ENCODE results near the gene SLC22A17.
"Not testable (repeated sequence)": the region's sequence is repeated elsewhere in the genome, so short reads cannot be mapped to it uniquely, and the experiment has no call there.

The SLC22A17 gene

DNA sequence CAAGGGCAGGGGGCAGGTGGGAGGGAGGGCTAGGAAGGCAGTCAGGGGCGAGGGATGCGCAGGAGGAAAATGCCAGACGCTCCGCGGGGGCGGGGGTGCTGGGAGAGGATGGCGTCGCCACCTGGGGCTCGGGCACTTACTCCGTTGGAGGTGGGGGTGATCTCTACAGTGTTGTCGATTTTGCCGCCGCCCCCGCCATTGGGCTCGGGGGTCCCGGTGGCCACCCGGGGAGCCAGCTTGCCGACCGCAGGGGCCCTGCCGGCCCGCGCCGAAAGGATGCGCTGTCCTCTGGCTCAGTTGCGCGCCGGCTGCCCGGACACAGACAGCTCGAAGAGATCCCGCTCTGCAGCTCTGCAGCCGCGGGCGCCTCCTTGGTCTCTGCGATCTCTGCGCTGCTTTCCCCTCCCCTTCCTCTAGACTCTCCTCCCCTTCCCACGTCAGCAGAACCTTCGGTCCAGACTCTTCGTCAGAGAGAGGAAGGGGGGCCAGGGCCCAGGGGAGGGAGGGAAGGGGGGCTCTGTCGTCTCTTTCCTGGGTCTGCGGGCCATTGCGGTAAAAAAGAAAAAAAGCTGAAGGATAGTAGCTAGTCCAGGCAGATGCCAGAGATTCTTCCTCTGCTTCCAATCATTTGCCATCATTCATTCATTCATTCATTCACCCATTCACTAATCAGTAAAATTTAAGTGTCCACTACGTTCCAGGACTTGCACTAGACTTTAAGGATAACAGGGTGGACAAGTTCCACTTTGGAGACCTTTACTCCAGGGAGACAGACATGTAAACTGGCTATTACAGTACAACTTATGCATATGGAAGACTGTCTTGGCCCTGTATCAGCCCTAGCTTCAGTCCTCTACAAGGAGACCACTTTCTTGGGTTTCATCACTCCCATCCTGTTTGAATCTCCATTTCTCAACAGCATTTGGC, at the start of gene SLC22A17:
TSS of gene SLC22A17 (minus strand) at position 382 of the 927 bp plus-strand sequence.
- peak; percentile 83 to 85 for ATAC-seq

DNA sequence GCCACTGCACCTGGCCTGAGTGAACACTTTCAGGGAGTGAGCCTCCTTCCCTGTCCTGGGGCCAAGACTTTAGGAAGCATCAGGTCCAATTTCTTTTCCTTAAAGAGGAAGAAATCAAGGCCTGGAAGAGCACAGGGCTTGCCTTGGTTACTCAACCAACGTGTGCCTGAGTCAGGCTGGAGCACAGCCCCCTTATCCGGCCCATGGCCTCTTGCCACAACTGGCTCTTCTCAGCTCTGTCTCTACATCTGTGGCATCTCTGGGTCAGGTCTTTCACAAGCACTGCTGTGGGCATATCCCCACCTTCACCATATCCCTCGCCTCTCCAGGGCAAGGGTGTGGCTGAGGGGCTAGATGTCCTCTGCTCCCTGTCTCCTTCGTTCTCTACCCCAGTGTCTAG, 48.6 kb upstream of the SLC22A17 start:
- no peak for ATAC-seq

DNA sequence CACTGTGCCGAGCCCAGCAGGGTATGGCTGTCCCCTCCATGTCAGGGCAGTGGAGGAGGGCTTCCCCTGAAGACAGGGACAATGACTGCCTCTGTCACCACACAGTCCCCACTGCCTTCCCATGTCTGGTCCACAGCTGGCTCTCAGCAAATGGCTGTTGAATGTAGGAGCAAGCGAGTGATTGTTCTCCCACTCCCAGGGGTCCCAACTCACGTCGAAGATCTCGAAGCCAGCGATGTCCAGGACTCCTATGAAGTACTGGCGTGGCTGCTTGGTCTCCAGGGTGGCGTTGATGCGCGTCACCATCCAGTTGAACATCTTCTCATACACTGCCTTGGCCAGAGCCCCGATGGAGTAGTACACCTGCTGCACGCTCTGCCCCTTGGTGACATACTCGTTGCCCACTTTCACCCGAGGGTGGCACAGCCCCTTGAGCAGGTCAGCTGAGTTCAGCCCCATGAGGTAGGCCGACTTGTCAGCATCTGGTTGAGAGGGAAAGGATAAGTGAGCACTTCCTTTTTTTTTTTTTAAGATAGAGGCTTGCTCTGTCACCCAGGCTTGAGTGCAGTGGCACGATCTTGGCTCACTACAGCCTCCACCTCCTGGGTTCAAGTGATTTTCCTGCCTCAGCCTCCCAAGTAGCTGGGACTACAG, 47.9 kb upstream of the SLC22A17 start:
- not testable (repeated sequence) for ATAC-seq

DNA sequence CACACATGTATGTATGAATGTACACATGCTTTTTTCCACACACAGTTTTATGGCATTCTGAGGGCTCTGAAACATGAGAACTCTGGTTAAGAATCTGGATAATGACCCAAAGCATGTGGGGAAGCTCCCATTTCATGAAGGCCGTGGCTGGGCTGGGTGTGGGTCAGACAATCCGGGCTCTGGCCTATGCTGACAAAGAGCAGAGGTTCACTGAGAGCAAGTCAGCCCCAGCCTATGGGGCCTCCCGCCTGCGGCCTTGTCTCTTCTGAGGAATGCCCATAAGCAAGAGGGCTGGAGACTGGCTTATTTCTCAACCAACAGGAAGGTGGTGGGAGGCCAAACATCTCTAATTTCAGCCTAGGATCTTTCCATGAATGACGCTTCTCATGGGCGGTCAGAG, 46.9 kb upstream of the SLC22A17 start:
- ATAC-seq: no peak

DNA sequence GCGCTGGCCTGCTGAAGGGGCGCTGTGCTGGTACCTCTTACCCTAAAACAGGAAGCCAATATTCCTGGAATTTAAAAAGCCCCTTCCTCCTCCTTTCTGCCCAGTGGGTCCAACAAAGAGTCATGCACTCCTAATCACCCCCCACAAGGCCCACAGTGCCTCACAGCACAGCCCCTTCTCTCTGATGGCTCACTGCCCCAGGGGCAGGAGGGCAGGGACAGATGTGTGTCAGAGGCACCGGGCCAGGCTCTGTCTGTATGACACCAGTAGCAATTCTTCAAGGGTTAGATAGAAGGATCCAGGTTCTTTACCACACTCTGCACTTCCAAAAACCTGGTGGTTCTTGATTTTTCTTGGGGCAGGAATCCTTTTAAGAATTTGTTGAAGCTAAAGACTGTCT, 46.4 kb upstream of the SLC22A17 start:
- no peak for ATAC-seq

DNA sequence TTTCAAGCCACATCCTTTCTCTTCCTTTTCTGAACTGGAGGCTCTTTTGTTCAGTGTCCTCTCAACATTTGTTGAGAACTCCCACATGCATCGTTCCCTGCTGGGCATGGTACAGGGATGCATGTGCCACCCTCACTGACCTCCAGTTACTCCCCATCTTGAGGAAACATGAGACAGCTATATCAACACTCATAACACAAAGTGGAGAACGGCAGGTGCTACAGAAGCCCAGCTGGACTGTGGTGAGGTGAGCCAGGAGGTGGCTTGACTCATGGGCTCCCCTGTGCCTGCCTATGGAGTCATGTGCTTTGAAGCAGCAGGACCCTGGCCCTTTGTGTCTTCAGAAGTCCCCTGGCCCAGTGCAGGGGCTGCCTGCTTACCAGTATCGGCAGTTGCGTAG, 45.7 kb upstream of the SLC22A17 start:
- no peak for ATAC-seq

DNA sequence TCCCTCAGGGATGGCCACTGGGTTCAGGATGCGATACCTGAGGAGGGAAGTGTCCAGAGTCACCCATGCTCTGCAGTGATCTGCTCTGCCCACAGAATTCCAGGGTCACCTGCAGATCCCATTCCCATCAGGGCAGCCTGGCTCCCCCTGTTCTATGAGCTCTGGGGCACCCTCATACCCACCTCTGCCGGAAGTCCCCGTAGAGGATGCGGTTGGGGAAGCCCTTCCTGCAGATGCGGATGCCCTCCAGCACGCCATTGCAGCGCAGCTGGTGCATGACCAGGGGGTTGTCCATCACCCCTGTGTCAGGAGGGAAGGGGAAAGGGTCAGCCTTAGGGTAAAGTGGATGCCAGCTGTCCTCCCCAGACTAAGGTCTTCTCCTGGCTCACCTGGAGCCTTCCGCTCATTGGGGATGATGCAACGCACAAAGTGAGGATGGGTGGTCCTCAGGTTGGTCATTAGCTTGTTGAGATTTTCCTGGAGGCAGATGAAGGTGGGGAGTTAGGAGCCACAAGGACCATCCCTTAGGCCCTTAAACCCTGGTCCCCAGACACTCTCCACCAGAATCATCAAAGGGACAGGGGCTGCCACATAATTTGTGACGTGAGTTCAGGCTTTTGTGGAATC, 44.2 kb upstream of the SLC22A17 start:
- no peak for ATAC-seq

DNA sequence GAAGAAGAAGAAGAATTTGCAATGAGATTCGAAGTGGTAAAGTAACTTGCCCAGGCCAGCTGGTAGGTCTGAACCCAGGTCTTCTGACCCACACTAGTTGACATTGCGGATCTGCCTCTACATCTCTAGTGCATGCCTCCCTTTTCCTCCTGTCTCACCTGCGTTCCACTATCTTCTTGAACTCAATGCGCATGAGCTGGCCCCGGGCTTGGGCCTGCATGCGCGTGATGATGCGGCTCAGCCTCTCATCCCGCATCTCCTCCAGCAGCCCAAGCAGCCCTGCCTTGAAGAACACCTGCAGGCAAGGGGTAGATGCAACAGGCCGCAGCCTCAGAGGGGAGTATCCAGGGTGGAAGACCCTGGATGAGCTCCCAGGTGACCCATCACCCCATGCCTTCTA, 43.4 kb upstream of the SLC22A17 start:
- ATAC-seq: no peak

DNA sequence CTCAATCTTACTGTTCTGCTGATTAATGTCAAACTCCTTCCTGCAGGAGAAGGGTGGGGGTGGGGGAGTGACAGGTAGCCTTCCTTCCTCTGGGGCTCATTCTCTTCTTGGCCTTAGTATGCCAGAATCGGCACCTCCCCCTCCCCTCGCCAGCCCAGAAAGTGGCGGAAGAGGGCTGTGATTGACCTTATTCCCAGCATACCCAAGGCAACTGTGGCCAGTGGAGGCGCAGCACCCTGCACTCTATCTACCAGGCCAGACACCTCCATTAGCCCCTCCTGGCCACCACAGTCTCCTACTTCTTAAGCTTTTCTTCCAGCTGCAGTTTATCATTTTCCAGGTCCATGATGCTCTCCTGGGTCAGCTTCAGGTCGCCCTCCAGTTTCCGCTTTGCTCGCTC, 39.9 kb upstream of the SLC22A17 start:
- no peak for ATAC-seq

DNA sequence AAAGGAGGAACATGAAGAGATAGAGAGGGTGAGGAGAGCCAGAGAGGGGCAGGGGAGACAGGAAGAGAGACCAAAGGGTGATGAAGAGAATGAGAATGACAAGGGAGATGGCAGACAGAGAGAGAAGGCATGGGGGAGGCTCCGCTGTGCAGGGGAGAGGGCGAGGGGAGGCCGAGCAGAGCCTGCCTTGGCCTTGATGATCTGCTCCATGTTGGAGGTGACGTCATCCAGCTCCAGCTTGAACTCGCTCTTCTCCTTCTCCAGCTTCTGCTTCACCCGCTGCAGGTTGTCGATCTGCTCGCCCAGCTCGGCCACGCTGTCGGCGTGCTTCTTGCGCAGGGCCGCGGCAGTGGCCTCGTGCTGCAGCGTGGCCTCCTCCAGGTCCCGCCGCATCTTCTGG, 37.2 kb upstream of the SLC22A17 start:
- not testable (repeated sequence) for ATAC-seq

DNA sequence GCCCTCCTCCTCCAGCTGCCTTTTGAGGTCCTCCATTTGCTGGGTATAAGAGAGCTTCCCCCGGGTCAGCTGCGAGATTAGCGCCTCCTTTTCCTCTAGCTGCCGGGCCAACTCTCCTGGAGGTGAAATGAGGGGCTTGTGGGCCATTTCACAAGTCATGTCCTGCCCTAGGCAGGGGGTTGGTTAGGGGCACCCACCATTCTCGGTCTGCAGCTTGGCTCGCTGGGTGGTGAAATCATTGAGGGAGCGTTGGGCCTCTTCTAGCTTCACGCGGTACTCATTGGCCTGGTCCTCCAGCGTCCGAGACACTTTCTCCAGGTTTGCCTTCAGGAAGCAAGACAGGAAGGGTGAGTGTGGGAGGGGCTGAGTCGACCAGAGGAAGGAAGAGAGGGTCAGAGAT, 36.7 kb upstream of the SLC22A17 start:
- ATAC-seq: no peak

DNA sequence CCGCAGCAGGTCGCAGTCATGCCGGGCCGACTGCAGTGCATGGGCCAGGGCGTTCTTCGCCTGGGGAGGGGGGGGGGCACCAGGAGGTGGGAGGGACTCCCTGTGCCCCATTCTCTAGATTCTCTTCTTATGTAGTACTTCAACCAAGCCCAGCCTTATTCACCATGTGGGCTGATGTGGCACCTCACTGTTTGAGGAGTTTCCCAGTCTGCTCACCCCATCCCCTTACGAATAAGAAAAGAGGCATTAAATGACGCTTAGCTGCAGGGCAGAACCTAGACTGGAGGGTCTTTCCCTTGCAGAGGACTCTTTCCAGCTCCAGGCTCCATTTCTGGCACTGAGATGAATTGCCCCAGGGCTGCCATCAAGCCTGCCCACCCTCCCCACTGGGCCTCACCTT, 36.3 kb upstream of the SLC22A17 start:
- no peak for ATAC-seq

DNA sequence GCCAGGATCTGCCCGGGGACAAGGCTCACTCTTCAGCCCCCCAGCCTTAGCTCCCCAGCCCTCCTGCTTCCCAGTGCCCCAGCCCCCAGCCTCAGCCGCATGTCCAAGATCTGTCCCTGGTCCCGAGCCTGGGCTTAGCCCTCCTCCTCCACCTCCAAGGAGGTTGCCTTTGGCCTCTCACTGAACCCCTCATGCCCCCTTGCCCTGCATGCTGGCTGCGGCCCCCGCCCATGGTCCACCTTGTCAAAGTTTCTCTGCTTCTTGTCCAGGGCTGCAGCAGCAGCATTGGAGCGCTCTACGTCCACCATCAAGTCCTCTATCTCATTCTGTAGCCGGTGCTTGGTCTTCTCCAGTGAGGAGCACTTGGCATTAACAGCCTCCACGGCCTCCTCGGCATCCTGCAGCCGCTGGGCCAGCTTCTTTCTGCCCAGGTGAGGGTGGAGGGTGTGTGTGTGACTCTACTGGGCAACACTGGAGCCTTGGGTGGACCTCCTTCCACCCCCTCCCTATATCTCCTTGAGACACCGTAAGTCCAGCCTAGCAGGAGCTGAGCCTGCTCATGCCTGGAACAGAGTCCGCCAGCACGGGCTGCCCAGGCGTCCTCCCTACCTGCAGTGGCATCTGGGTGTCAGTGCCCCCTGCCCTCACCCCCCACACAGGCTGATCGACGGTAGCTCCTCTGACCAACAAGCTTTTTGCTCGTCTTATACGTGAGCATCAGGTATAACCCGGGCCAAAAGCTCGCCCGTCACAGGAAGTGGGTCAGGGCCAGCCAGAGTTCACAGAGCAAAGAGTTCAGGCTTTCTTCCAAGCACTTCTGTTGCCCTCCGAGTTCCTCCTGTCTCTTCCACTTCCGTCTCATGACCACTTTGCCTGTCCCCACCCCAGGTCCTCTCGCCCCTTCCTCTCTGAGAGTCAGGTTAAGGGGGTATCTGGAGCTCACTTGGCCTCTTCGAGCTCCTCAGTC, 35.5 kb upstream of the SLC22A17 start:
- no peak for ATAC-seq

DNA sequence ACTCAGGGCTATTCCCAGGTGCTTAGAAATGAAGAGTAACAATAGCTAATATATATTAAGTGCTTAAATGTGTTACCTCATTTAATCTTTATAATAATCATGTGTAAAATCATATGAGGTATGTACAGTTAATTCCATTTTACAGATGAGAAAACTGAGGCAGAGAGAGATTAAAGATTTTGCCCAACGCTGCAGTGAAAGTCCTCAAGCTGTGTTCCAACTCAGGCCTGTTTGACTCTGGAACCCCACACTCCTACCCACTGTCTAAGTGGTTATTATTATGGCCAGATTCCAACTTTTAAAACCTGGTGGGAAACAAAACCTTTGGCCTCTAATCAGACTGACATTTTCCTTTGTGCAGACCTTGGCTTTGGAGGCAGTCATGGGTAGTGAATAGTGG, 34.3 kb upstream of the SLC22A17 start:
- no peak for ATAC-seq

DNA sequence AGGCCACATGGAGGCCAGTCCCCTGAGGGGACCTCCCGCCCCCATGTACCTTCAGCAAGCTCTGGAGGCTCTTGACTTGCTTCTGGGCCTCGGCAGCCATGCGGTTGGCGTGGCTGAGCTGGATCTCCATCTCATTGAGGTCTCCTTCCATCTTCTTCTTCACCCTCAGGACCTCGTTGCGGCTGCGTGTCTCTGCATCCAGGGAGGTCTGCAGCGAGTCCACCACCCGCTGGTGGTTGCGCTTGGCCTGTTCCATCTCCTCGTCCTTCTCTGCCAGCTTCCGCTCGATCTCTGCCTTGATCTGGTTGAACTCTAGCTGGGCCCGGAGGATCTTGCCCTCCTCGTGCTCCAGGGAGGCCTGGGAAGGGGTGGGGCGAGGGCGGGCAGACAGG, 33.6 kb upstream of the SLC22A17 start:
- not testable (repeated sequence) for ATAC-seq

DNA sequence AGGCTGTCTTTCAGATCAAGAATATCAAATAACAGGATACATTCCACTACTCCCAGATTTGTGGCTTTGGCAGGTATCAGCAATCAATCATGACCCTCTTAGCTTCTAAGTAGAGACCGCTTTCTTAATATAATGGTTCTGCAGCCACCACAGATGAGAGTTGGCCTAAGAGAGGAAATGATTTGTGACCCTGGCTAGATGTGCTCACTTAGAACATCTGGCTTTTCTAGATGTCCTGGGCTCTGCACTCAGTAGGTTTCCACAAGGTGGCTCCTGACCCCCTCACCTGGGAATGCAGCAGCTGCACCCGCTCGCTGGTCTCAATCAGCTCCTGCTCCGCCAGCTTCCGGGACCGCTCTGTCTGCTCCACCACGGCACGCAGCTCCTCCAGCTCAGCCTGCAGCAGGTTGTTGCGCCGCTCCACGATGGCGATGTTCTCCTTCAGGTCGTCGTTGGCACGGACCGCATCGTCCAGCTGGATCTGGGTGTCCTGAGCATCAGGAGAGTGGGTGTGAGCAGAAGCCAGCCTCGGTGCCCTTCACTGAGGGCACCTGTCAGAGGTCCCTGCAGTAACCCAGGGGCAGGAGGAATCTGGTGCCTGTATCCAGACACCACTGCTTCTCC, 33.1 kb upstream of the SLC22A17 start:
- no peak for ATAC-seq

DNA sequence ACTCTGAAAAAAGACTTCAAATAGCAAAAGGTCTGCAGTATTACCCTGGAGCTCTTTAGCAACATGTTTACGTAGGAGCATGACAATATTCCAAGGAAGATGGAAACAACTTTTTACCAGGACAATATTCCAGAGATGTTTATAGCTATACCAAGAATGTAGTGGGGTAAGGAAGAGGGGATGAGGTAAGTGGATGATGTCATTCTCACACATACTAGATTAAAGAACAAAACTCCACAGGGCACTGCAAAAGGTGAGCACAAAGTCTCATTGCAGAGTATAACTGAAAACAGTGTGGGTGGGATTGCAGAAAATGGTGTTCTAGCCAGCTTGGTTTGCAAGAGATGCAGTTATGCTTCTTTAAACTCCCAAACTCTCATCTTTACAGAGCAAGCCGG, 32.6 kb upstream of the SLC22A17 start:
- no peak for ATAC-seq

DNA sequence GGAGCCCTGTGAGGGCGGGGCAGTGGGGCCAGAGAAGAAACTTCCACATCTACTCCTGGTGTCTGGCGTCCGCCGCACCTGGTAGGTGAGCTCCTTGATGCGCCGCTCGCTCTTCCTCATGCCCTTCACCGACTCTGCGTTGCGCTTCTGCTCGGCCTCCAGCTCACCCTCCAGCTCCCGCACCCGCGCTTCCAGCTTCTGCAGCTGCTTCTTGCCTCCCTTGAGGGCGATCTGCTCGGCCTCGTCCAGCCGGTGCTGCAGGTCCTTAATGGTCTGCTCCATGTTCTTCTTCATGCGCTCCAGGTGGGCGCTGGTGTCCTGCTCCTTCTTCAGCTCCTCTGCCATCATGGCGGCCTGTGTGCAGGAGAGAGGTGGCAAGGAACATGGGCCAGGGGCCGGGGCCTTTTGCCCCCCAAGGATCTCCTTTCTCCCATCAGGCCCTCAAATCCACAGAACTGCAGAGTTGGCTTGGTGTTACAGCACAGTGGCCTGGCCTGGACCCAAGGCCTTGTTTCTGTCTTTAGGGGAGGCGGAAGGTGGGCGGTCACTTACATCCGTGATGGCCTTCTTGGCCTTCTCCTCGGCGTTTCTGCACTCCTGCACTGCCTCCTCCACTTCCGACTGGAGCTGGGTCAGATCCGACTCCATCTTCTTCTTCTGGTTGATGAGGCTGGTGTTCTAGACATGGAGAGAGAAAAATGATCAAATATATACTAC, 31.8 kb upstream of the SLC22A17 start:
- ATAC-seq: no peak

DNA sequence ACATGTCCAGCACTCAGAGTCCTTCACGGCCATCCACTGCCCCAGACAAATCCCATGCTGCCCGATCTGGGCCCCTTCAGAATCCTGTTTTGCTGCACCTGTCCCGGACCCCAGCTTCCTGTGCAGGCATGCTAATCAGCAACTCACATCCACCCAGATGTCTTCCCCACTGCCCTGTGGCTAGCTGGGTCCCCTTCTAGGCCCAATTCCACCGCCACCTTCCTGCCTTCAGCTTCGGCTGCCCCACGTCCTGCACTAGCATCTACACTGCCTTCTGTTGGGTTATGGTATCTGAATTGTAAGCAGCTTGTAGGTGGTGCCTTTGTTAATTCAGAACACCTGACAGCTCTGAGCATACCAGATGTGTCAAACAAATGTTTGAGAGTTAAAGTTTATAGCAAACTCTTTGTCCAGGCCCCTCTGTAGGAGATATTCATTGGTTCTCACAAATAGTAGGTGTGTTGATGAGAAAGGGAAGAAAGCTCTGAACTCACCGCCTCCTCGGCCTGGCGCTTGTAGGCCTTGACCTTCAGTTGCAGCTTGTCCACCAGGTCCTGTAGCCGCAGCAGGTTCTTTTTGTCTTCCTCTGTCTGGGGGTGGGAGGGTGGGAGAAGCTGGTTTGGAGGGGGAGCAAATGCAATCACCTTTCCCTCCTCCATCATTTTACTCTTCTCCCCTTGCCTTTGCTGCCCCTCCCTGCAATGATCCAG, 30.2 kb upstream of the SLC22A17 start:
- no peak for ATAC-seq

DNA sequence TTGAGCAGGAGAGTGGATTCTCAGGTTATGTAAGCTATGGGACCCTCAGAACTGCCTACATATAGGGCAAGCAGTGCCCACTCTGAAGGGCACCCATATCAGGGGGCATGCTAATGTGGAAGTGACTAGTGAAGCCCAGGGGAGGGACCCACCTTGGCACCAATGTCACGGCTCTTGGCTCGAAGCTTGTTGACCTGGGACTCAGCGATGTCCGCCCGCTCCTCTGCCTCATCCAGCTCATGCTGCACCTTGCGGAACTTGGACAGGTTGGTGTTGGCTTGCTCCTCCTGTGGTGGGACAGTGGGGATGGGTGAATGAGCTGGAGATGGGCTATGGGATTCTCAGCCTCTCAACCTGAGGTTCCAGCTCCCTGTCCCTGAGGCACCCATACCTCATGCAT, 29.6 kb upstream of the SLC22A17 start:
- ATAC-seq: no peak

DNA sequence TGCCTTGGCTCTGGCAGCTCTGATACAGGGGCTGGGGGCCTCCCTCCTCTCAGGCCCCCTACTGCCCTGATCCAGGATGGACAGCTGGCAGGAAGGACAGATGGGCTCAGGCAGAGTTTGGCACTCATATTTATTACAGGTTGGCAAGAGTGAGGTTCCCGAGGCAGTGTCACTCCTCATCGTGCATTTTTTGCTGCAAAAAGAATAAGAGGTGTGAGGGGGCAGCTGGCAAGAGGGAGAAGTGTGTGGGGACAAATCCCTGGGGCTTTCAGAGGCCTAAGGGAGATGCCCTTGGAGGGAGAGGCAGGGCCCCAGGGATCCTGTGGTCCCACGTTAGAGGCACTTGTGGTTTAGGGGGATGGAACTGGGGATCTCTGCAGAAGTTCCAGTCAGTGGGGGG, 29.2 kb upstream of the SLC22A17 start:
- no peak for ATAC-seq
